ENCODE data around the gene C4A. TPM values are rescaled to one million over a fixed set of nuclear protein-coding genes. Genes with fewer than 3 reads are reported as not detected.

C4A gene
- total RNA-seq, 2 experiments from 2014 or later: 2.9 to 4.8 TPM

- intact Hi-C loops (cut with micrococcal nuclease; ENCODE audit: unreplicated experiment): loop anchor here (1.0 to 10.0 kb wide), 2 partner anchors 50 to 247 kb away; partner anchors contain the start of genes ABHD16A, LY6G6F and ZBTB12
- Histone ChIP-seq H3K4me1 (ENCODE audit: insufficient read depth, low read length, poor library complexity, severe bottlenecking) (no peaks in the 10 kb centered on the region), H3K4me3 (ENCODE audit: low read depth, low read length, poor library complexity, severe bottlenecking) (no peak overlapping the region), H2AFZ (ENCODE audit: low read length) (no peak overlapping the region), H3K9me2 (ENCODE audit: insufficient read depth, low read length) (no peaks in the 10 kb centered on the region), H4K20me1 (ENCODE audit: insufficient read depth, low read length) (no peaks in the 10 kb centered on the region), H3K9me3 (ENCODE audit: low read length) (no peaks in the 10 kb centered on the region), H3K4me2 (ENCODE audit: low read length) (no peak overlapping the region), H3K27ac (ENCODE audit: low read depth, low read length, poor library complexity, severe bottlenecking) (no peak overlapping the region), H3K79me2 (ENCODE audit: insufficient read depth, low read depth, low read length) (no peaks in the 10 kb centered on the region; the same call in 1 of the 2 replicates), H3K36me3 (ENCODE audit: insufficient read depth, low read length) (peaks cover 62% of the 10 kb centered on the region)
- ChIA-PET CTCF (ENCODE audit: unreplicated experiment) (interaction anchor here (1.4 kb wide), 1 partner anchor 22 kb away, joined by 4 read pairs; no protein-coding TSS in a partner anchor), POLR2A (interaction anchor here (0.7 kb wide), 1 partner anchor 131 kb away, joined by 3 read pairs; no protein-coding TSS in a partner anchor)
- no TSS peak for BruUV-seq (replicated peaks)
- peak; percentile 44 for DNase-seq (ENCODE audit: low spot score)
- peak; percentile 84 for TF ChIP-seq CTCF (conservative IDR thresholded peaks at IDR 0.05; ENCODE audit: low read length)
- no peak for TF ChIP-seq EZH2phosphoT487 (IDR thresholded peaks at IDR 0.05; ENCODE audit: borderline replicate concordance, low read depth, low read length)
Measured at GRCh38 chr6:31952140-31952805, 29.6 kb upstream of the C4A start.

- intact Hi-C loops (cut with micrococcal nuclease; ENCODE audit: unreplicated experiment): loop anchor here (1.0 to 10.0 kb wide), 2 partner anchors 51 to 248 kb away; partner anchors contain the start of genes ABHD16A, LY6G6F and ZBTB12
- Histone ChIP-seq H3K4me2 (ENCODE audit: low read length) (no peak overlapping the region), H3K9me3 (ENCODE audit: low read length) (no peaks in the 10 kb centered on the region), H3K4me3 (ENCODE audit: low read depth, low read length, poor library complexity, severe bottlenecking) (no peak overlapping the region), H3K36me3 (ENCODE audit: insufficient read depth, low read length) (peaks cover 64% of the 10 kb centered on the region), H3K79me2 (ENCODE audit: insufficient read depth, low read depth, low read length) (peaks cover 6% of the 10 kb centered on the region; the same call in 1 of the 2 replicates), H4K20me1 (ENCODE audit: insufficient read depth, low read length) (no peaks in the 10 kb centered on the region), H3K27ac (ENCODE audit: low read depth, low read length, poor library complexity, severe bottlenecking) (no peak overlapping the region), H3K9me2 (ENCODE audit: insufficient read depth, low read length) (no peaks in the 10 kb centered on the region), H3K4me1 (ENCODE audit: insufficient read depth, low read length, poor library complexity, severe bottlenecking) (peaks cover 4% of the 10 kb centered on the region), H2AFZ (ENCODE audit: low read length) (no peak overlapping the region)
- POLR2A ChIA-PET: no interaction called here
- TF ChIP-seq EZH2phosphoT487 (IDR thresholded peaks at IDR 0.05; ENCODE audit: borderline replicate concordance, low read depth, low read length) (no peak), CTCF (conservative IDR thresholded peaks at IDR 0.05; ENCODE audit: low read length) (no peak)
- CTCF ChIA-PET (ENCODE audit: unreplicated experiment): no interaction called here
- no TSS peak for BruUV-seq (replicated peaks)
- no peak for DNase-seq (ENCODE audit: low spot score)
Measured at GRCh38 chr6:31952890-31953289, 29.0 kb upstream of the C4A start.

GRCh38 chr6:31954511-31954910, 27.3 kb upstream of the C4A start:
- no peak overlapping the region for H2AFZ ChIP-seq (ENCODE audit: low read length)
- H3K4me2 ChIP-seq (ENCODE audit: low read length): no peak overlapping the region
- BruUV-seq (replicated peaks): no TSS peak
- H3K4me1 ChIP-seq (ENCODE audit: insufficient read depth, low read length, poor library complexity, severe bottlenecking): peaks cover 8% of the 10 kb centered on the region
- H3K36me3 ChIP-seq (ENCODE audit: insufficient read depth, low read length): peaks cover 64% of the 10 kb centered on the region
- DNase-seq (ENCODE audit: low spot score): no peak
- CTCF ChIA-PET (ENCODE audit: unreplicated experiment): no interaction called here
- H3K79me2 ChIP-seq (ENCODE audit: insufficient read depth, low read depth, low read length): peaks cover 17% of the 10 kb centered on the region; the same call in 1 of the 2 replicates
- H4K20me1 ChIP-seq (ENCODE audit: insufficient read depth, low read length): no peaks in the 10 kb centered on the region
- no peak overlapping the region for H3K27ac ChIP-seq (ENCODE audit: low read depth, low read length, poor library complexity, severe bottlenecking)
- no peaks in the 10 kb centered on the region for H3K9me2 ChIP-seq (ENCODE audit: insufficient read depth, low read length)
- no peaks in the 10 kb centered on the region for H3K9me3 ChIP-seq (ENCODE audit: low read length)
- TF ChIP-seq CTCF (conservative IDR thresholded peaks at IDR 0.05; ENCODE audit: low read length): no peak
- intact Hi-C loops (cut with micrococcal nuclease; ENCODE audit: unreplicated experiment): loop anchor here (10.0 kb wide), 1 partner anchor 250 kb away; the partner anchor contains the start of genes ABHD16A and LY6G6F
- POLR2A ChIA-PET: no interaction called here
- H3K4me3 ChIP-seq (ENCODE audit: low read depth, low read length, poor library complexity, severe bottlenecking): no peak overlapping the region
